Measurements from ENCODE around the gene MPPED1.

- no peak for TF ChIP-seq CTCF (IDR thresholded peaks at IDR 0.05)
- no peak for TF ChIP-seq POLR2A (IDR thresholded peaks at IDR 0.05)
- no peak for TF ChIP-seq POLR2AphosphoS5 (IDR thresholded peaks at IDR 0.05)
- TF ChIP-seq EP300 (IDR thresholded peaks at IDR 0.05) = no peak
These were observed 10.2 kb upstream of the MPPED1 start for GRCh38 chr22:43401661-43402060.

All from upper lobe of left lung (tissue), 4 donors.